Activated B cell treated with CpG ODN at 0.5 μM for 24 hours (primary cell): ENCODE data around the gene NECTIN3. TPM values are rescaled to one million over a fixed set of nuclear protein-coding genes. Genes with fewer than 3 reads are reported as not detected.

ENCODE experiments used
- ATAC-seq: fragments of 200-7000 bp; cut with Tn5 transposase; one replicate; pipeline ENCODE4 v1.10.0; 2021; ENCODE audit warnings: low read depth, mild to moderate bottlenecking, moderate library complexity
- CTCF ChIA-PET: fragments of 350-600 bp; sonication (Branson Sonifier 250); formaldehyde crosslinking; loops from one replicate; lab custom pipeline; 2021; ENCODE audit warnings: antibody characterized with exemption; lab: Charles Lee
- POLR2A ChIA-PET: fragments of 350-600 bp; sonication (Branson Sonifier 250); formaldehyde crosslinking; loops from one replicate; lab custom pipeline; 2021; ENCODE audit warnings: antibody characterized with exemption; lab: Charles Lee
- DNase-seq: peaks from one replicate; pipeline ENCODE4 v3.0.0; 2022
- H3K27ac Mint-ChIP-seq: one replicate; pipeline ENCODE4 v1.8.0; 2020; ENCODE audit warnings: mixed read lengths
- H3K27me3 Mint-ChIP-seq: one replicate; pipeline ENCODE4 v1.8.0; 2021; ENCODE audit warnings: mixed read lengths
- H3K36me3 Mint-ChIP-seq: one replicate; pipeline ENCODE4 v1.8.0; 2021; ENCODE audit warnings: low read depth, mixed read lengths
- H3K4me1 Mint-ChIP-seq: one replicate; pipeline ENCODE4 v1.8.0; 2021; ENCODE audit warnings: mixed read lengths
- H3K4me3 Mint-ChIP-seq: one replicate; pipeline ENCODE4 v1.8.0; 2020; ENCODE audit warnings: mild to moderate bottlenecking, mixed read lengths
- H3K9me3 Mint-ChIP-seq: one replicate; pipeline ENCODE4 v1.8.0; 2020; ENCODE audit warnings: mixed read lengths
- intact Hi-C: fragments of 100-400 bp; cut with micrococcal nuclease; formaldehyde crosslinking; loops from one replicate; pipeline ENCODE4 v1.15.1; 2024
- total RNA-seq: library from RNA; stranded (reverse); gene quantifications from 2 replicates; pipeline ENCODE4 v1.2.3, GENCODE V29; 2022
- TF ChIP-seq, protein P1 (sequence below): fragments of 200-600 bp; IDR thresholded peaks from one replicate; pipeline ENCODE4 v1.8.0; 2022; ENCODE audit warnings: antibody characterized with exemption, mild to moderate bottlenecking

Gene NECTIN3, protein sequence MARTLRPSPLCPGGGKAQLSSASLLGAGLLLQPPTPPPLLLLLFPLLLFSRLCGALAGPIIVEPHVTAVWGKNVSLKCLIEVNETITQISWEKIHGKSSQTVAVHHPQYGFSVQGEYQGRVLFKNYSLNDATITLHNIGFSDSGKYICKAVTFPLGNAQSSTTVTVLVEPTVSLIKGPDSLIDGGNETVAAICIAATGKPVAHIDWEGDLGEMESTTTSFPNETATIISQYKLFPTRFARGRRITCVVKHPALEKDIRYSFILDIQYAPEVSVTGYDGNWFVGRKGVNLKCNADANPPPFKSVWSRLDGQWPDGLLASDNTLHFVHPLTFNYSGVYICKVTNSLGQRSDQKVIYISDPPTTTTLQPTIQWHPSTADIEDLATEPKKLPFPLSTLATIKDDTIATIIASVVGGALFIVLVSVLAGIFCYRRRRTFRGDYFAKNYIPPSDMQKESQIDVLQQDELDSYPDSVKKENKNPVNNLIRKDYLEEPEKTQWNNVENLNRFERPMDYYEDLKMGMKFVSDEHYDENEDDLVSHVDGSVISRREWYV
- 0.71 and 0.78 TPM in 2 replicates for total RNA-seq

DNA sequence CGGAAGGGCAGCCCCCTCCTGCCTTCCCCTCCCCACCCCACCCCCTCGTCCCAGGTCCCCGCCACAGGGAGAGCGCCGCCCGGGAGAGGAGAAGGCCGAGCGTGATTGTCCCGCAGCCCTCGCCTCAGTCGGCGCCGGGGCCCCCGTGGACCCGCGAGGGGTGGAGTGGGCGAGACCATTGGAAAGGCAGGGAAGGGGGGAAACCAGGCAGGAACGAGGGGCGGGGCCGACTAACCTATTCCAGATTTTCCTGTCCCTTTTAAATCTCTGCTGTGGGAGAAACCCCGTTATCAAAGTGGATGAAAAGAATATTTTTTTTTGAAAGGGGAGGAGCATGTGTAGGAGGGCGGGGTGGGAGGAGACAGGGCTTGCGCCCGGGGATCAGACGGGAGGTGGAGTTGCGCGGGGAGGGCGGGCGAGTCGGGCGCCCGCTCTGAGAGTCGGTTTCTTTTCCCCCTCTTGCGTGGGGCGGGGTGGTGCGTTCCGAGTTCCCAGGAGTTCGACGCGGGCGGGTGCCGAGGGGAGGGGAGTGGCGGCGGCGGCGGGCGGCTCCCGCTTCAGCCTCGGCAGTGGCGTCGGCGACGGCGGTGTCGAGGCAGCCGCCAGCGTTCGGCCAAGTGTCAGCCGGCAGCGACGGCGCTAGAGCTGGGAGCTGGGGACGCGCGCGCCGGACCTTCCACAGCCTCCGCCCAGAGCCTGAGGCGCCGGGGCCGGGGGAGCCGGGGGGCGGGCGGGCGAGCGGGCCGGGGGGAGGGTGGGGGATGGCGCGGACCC lies at the start of gene NECTIN3:
Gene NECTIN3 (plus strand): TSS at position 560 of the 774 bp plus-strand sequence. CDS start 202 bp downstream, at position 762.
- ATAC-seq (peak; percentile 92), DNase-seq (peak; percentile 53)
- Mint-ChIP-seq H3K36me3 (peaks cover 3% of the 10 kb centered on the region), H3K9me3 (no peaks in the 10 kb centered on the region), H3K27me3 (peaks cover 46% of the 10 kb centered on the region), H3K27ac (no peak within 1 kb of the TSS), H3K4me1 (peaks cover 29% of the 10 kb centered on the region), H3K4me3 (peak within 1 kb of the TSS; percentile 90)
- POLR2A ChIA-PET: no interaction called here
- intact Hi-C loops: loop anchor here (2.0 to 10.0 kb wide), 4 partner anchors 467 to 906 kb away; partner anchors contain the start of gene ABHD10
- TF ChIP-seq, protein P1, sequence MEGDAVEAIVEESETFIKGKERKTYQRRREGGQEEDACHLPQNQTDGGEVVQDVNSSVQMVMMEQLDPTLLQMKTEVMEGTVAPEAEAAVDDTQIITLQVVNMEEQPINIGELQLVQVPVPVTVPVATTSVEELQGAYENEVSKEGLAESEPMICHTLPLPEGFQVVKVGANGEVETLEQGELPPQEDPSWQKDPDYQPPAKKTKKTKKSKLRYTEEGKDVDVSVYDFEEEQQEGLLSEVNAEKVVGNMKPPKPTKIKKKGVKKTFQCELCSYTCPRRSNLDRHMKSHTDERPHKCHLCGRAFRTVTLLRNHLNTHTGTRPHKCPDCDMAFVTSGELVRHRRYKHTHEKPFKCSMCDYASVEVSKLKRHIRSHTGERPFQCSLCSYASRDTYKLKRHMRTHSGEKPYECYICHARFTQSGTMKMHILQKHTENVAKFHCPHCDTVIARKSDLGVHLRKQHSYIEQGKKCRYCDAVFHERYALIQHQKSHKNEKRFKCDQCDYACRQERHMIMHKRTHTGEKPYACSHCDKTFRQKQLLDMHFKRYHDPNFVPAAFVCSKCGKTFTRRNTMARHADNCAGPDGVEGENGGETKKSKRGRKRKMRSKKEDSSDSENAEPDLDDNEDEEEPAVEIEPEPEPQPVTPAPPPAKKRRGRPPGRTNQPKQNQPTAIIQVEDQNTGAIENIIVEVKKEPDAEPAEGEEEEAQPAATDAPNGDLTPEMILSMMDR: no peak
- CTCF ChIA-PET: no interaction called here

DNA sequence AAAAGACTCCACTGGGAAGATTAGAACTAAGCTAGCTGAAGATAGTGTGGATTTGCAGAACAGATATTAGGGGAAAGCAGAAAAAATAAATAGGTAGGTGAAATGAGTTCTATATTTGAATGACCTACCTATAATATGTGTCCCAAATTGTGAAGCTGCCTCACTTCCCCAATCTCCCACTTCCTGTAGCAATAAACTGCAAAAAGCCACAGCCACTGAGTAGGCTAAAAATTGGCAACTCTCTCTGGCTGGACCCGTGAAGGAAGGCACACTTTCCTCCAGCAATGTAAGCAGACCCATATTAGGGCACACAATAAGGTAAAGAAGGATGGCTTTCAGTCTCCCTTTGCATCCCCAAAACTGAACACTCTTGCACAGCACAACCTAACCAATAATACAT lies 43.7 kb upstream of the NECTIN3 start:
- POLR2A ChIA-PET: no interaction called here
- no peak overlapping the region for H3K4me3 Mint-ChIP-seq
- no peak for DNase-seq
- CTCF ChIA-PET: no interaction called here
- H3K27ac Mint-ChIP-seq: no peak overlapping the region
- peaks cover 1% of the 10 kb centered on the region for H3K27me3 Mint-ChIP-seq
- no peaks in the 10 kb centered on the region for H3K4me1 Mint-ChIP-seq
- no peaks in the 10 kb centered on the region for H3K36me3 Mint-ChIP-seq
- intact Hi-C loops: no loop called here
- TF ChIP-seq, protein P1: no peak
- ATAC-seq: no peak
- no peaks in the 10 kb centered on the region for H3K9me3 Mint-ChIP-seq

DNA sequence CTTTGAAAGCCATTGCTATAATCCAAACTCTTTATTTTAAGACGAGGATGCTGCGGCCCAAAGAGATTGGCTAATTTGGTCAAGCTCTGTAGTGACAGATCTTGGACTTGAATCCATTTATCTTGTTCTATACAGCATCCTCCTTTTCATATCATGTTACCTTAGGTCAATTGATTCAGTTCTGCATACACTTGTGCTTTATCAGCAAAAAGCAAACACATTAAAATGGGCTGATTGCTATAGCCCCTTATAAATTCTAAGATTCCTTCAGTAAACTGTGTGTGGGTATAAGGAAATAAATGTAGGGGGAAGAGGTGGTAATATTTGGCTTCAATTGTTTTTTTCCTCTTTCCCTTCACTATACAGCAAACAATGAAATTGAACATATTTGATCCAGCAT lies 40.1 kb upstream of the NECTIN3 start:
- DNase-seq (no peak), ATAC-seq (no peak)
- Mint-ChIP-seq H3K27ac (no peak overlapping the region), H3K4me3 (no peak overlapping the region), H3K9me3 (peaks cover 6% of the 10 kb centered on the region), H3K4me1 (no peaks in the 10 kb centered on the region), H3K36me3 (no peaks in the 10 kb centered on the region), H3K27me3 (peaks cover 1% of the 10 kb centered on the region)
- POLR2A ChIA-PET: no interaction called here
- TF ChIP-seq, protein P1: no peak
- CTCF ChIA-PET: no interaction called here
- intact Hi-C loops: no loop called here

DNA sequence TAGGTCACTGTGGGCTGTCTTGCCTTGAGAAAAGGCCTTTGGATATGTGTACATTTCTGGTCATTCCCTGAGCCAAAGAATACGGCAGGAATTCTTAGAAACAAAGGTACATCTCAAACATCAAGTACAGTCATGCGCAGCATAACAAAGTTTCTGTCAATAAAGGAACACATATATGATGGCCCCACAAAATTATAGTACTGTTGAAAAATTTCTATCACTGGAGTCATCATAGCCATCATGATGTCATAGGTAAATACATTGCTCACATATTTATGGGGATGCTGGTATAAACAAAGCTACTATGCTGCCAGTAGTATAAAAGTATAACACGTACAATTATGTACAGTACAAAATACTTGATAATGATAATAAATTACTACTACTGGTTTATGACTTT lies 38.9 kb upstream of the NECTIN3 start:
- no peak overlapping the region for H3K4me3 Mint-ChIP-seq
- intact Hi-C loops: no loop called here
- no peak for DNase-seq
- ChIA-PET CTCF (no interaction called here), POLR2A (no interaction called here)
- no peaks in the 10 kb centered on the region for H3K4me1 Mint-ChIP-seq
- H3K9me3 Mint-ChIP-seq: peaks cover 17% of the 10 kb centered on the region
- no peak for ATAC-seq
- H3K27ac Mint-ChIP-seq: no peak overlapping the region
- peaks cover 1% of the 10 kb centered on the region for H3K27me3 Mint-ChIP-seq
- TF ChIP-seq, protein P1: no peak
- no peaks in the 10 kb centered on the region for H3K36me3 Mint-ChIP-seq
